ENCODE results near the gene UBB.
A peak's percentile ranks its signal among the peaks of the same experiment; 100 is the strongest.
"Not testable (repeated sequence)": the region's sequence is repeated elsewhere in the genome, so short reads cannot be mapped to it uniquely, and the experiment has no call there.

UBB gene

DNA sequence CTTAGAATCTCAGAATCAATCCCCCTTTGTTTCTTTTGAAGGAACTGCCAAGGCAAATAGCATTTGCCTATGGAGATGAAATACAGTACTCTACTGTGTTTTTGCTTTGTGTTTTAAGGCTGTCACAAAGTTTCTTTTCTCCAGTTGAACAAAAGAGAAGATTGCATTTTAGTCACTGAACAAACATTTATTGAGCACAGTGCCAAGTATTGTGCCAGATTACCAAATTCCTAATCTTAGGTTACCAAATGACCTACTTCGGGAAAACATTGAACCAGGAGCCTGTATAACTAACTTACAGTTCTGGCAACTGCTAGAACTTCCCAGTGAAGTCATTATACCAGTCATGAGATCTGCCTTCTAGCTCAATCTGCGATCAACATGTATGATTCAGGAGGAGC, 3.0 kb upstream of the UBB start:
- peak; percentile 9 for DNase-seq

DNA sequence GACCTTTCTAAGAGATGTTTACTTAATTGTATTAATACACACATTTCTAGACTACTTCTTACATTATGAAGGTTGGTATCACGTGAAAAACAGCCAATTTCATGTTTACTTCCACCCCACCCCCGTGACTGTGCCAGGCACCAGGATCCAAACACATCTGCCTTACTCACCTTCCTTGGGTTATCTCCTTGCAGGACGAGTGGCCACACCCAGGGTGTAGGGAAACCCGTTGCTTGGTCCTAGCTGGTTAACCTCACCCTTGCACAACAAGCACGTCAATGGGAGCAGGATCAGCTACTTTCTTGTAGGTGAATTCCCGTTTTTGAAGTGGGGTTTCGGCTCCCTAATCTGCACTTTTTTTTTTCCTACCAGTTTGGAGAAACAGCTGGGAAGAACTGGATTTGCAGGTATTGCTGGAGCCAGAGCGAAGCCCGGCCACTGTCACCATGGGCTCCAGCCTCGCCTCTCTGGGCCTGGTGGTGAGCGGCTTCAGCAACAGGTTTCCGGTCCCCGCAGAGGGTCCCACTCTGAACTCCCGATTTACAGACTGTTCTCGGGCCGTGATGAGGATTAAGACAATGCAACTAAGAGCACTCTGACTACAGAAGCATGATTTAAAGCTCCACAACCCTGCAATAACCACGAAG, 2.1 kb upstream of the UBB start:
- no peak for DNase-seq

DNA sequence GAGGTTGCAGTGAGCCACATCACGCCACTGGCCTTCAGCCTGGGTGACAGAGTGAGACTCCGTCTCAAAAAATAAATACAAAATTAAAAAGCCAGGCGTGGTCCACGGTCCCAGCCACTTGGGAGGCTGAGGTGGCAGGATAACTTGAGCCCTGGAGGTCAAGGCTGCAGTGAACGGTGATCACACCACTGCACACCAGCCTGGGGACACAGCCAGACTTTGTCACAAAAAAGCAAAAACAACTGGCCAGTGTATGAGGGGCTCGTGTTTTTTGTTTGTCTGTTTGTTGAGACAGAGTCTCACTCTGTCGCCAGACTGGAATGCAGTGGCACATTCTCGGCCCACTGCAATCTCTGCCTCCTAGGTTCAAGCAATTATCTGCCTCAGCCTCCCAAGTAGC, 1.2 kb upstream of the UBB start:
- no peak for DNase-seq

- DNase-seq = peak; percentile 8
Observed at GRCh38 chr17:16381496-16381820, 567 bp downstream of the UBB start.

- DNase-seq = no peak
Observed at GRCh38 chr17:16383216-16383615, 2.3 kb downstream of the UBB start.

GRCh38 chr17:16383772-16384287, 2.9 kb downstream of the UBB start:
- no peak for DNase-seq

- DNase-seq = no peak
Observed at GRCh38 chr17:16384557-16384956, 3.7 kb downstream of the UBB start.

- not testable (repeated sequence) for DNase-seq
Observed at GRCh38 chr17:16386126-16386507, 5.2 kb downstream of the UBB start.

DNA sequence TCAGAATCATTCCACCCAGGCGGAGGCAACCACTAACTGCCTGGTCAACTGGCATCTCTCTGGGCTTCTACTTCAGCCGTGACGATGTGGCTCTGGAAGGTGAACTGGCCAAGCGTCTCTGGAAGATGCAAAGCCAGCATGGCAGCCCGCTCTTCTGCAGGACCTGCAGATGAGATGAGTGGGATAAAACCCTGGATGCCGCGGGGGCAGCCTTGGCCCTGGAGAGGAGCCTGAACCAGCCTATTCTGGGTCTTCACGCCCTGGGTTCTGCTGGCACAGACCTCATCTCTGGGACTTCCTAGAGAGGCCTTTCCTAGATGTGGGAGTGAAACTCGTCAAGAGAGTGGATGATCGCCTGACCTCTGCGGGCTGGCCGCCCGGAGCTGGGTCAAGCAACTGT, 10.6 kb downstream of the UBB start:
- DNase-seq = no peak

GRCh38 chr17:16392491-16392890, 11.6 kb downstream of the UBB start:
- not testable (repeated sequence) for DNase-seq

DNA sequence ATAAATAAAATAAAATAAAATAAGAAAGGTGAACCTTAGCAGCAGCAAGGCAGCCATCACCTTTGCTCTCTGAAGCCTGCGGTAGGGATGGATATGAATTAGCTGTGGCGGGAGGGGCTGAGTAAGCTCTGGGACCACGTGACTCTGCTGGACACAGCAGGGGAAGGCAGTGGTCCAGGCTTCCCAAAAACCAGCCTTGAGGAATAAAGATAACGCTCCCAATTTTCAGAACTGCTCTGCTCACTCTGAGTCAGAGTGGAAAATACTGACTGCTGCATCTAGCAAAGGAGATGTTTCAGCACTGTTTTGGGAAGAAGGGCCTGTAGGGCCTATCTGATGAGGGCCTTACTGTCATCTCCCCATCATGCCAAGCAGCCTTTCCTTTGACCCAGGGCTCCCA, 15.0 kb downstream of the UBB start:
- not testable (repeated sequence) for DNase-seq

- not testable (repeated sequence) for DNase-seq
Observed at GRCh38 chr17:16396693-16397092, 15.8 kb downstream of the UBB start.

DNA sequence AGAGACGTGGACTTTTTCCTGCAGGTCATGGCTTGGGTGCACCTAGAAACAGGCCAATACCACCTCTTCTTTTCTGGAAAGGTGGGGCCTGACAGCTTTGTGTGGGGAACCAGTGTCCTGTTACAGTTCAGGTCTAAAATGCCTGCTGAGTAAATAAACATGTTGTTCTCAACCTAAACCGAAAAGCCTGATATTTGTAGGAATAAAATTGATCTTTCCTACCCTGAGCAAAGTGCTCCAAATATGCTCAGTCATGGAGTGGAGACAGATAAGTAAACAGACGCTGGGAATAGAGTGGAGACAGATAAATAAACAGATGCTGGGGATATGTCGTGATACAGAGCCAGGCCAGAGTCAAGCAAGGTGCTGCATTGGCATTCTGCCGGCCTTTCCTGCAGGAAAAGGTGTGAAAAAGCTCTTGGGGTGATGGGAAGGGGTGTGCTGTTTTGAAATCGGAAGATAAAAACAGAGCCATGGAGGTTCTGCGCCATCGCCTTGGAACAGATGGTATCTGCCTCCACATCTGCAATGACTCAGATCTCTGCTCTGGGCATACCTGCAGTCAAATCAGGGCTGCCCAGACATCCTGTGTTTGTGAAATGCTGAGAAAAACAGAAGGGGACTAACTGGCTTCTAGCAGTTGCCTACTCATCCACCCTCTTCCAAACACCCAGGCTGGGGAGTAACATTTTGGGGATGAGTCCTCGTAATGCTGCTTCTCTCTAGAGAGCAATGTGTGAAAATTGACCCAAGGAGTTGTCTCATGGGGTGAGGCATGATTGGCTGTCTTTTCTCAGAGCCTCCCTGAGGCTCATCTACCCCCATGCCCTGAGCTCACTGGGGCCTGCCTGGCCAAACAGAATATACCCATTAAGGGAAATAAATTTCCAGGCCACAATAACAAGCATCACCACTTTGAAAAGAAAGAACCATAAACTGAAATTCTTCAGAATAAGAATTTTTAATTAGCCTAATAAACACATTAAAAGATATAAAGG, 17.7 kb downstream of the UBB start:
- DNase-seq = no peak

DNA sequence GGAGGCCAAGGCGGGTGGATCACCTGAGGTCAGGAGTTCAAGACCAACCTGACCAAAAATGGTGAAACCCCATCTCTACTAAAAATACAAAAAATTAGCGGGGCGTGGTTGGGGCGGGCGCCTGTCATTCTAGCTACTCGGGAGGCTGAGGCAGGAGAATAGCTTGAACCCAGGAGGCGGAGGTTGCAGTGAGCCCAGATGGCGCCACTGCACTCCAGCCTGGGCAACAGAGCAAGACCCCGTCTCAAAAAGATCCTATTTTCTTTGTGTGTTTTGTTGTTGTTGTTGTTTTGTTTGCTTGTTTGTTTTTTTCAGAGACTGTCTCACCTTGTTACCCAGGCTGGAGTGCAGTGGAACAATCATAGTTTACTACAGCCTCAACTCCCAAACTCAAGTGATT, 23.0 kb downstream of the UBB start:
- not testable (repeated sequence) for DNase-seq

- DNase-seq = peak; percentile 39
Observed at GRCh38 chr17:16406742-16407674, 26.1 kb downstream of the UBB start.

DNA sequence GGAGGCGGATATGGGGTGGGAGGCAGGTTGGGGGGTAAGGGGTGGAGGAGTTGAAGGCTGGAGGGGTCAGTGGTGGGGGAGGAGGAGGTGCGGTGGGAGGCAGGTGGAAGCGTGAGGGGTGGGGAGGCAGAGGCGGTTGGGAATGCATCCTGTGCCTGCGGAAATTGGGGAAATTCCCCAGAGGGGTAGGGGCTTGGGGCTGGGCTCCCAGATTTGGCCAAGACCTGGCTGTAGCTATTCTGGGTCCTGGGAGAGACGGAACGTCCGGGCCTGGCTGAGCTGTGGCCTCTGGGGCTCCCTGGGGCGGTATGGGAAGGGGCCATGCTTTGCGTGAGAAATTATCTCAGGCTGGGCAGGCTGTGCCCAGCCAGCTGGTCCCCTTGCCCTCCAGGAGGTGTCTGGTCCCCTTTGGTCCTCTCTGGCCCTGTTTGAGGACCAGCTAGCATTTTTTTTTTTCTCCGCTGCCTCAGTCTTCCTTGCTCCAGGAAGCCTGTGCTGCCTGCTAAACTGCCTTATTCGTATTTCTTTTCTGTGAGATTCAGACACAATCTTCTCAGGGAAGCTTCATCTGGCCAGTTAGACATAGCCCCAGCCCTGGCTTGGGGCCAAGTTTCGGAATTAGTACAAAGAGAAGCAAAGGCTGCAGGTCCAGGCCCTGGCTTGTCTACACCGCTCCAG, 27.2 kb downstream of the UBB start:
- DNase-seq = peak; percentile 42

GRCh38 chr17:16415031-16415924, 34.4 kb downstream of the UBB start, which contains the start of gene TRPV2:
TSS of gene TRPV2 (plus strand) at chr17:16415571. CDS start at chr17:16417669, 2,098 bp downstream.
- no peak for DNase-seq

- DNase-seq = no peak
Observed at GRCh38 chr17:16417399-16417798, 36.5 kb downstream of the UBB start.

DNA sequence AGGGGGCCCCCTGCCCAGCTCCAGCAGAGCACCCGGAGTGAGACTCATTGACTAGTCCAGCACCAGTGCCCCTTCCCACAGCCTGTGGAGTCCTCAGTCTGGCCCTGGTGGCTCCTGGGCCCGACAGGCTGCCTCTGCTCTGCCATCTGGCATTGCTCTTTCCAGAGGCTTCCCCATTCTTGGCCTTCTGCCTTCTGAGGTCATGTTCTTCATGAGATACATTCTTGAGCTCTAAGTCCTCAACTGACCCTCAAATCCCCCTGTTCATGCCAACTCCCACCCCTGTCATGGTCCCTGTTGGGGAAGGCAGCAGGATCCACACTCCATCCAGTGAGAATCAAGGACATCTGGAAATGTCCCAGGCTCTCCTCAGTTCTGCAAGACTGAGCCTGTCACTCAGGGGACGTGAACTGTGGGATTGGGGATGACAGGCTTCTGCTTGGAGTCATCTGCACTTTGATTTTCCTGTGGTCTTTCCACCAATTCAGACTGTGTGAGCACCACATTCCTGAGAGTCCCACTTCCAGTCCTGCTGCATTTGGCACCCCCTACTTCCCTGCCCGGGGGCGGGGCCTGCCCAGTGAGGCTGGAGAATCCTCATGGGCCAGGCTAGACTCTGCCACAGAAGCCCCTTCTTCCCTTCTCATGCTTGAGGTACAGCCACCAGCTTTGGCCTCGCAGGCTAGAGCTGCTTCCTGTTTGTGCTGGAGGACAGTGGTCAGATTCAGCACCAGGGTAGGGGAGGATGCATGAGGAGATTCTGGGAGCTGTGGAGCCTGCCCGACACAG, 37.2 kb downstream of the UBB start:
- DNase-seq = peak; percentile 70

- DNase-seq = no peak
Observed at GRCh38 chr17:16418685-16419068, 37.8 kb downstream of the UBB start.

All from fibroblast of skin of scalp (primary cell).